K562 treated with DMSO at 1 percent for 4 hours (cell line): ENCODE measurements around the gene RAD54L2. TPM values are rescaled to one million over a fixed set of nuclear protein-coding genes. Genes with fewer than 3 reads are reported as not detected.

ENCODE experiments used
- total RNA-seq: library from RNA; unstranded; fragments of 300-600 nt; gene quantifications from 2 replicates; pipeline ENCODE4 v1.2.3, GENCODE V29; 2022; ENCODE audit not compliant: insufficient read depth

Gene RAD54L2
- 4.7 and 5.7 TPM in 2 replicates for total RNA-seq

GRCh38 chr3:51538459-51539290 lies at the start of gene RAD54L2:
Gene RAD54L2, plus strand, starts transcription at chr3:51538719. Its CDS starts 51,702 bp downstream, at chr3:51590421.

Other genes with a start within 250 kb of the RAD54L2 start
- gene MANF, start 153.4 kb upstream of the RAD54L2 start, total RNA-seq: 39.3 and 74.1 TPM in 2 replicates
- gene RBM15B, start 147.4 kb upstream of the RAD54L2 start, total RNA-seq: 9.9 and 10.4 TPM in 2 replicates
- gene DCAF1, start 38.7 kb upstream of the RAD54L2 start, total RNA-seq: 6.9 and 8.0 TPM in 2 replicates
- gene TEX264, start 132.5 kb downstream of the RAD54L2 start, total RNA-seq: 30.9 and 32.9 TPM in 2 replicates
- gene GRM2, start 168.3 kb downstream of the RAD54L2 start, total RNA-seq: not detected in 2 replicates
- gene IQCF6, start 240.5 kb downstream of the RAD54L2 start, total RNA-seq: not detected in 2 replicates